Measurements from ENCODE around the gene WFIKKN2.

WFIKKN2 gene

DNA sequence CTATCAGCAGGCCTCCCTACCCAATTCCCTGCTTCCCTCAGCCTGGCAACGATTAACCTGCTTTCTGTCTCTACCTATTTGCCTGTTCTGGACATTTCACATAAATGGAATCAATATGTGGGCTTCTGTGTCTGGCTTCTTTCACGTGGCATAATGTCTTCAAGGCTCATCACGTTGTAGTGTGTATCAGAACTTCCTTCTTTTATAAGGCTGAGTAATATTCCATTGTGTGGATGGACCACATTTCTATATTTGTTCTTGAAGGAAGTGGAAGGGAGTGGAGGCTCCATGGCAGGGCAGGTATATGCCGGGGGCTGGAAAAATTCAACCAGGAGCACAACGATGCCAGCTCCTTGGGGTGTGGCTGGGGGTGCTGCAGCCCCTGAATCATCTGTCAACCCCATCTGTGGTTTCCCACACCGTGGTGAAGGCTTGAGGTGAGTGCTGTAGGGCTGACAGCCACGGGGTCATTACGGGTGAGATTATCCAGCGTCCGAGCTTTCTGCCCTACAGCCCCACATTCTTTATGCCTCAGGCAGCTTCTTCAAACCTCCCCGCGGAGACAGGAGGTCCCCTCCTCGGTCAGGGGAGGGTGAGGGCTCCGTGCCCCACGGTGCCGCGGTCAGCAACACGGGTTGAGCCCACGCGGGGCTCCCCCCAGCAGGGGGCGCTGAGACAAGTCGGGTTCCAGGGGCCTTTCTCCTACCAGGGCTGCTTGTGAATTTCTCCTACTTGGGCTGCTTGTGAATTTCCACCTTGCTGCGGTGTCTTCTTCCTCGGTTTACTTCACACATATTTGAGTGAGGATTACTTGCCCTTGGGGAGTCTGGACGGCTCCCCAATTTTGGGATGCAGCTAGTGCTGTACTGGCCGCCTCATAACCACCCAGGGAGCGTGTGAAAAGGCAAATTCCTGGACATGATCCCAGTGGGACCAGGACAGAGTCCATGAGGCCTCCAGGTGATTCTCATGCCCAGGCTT, 18.3 kb upstream of the WFIKKN2 start:
- H3K9me3 Mint-ChIP-seq: no peaks in the 10 kb centered on the region

DNA sequence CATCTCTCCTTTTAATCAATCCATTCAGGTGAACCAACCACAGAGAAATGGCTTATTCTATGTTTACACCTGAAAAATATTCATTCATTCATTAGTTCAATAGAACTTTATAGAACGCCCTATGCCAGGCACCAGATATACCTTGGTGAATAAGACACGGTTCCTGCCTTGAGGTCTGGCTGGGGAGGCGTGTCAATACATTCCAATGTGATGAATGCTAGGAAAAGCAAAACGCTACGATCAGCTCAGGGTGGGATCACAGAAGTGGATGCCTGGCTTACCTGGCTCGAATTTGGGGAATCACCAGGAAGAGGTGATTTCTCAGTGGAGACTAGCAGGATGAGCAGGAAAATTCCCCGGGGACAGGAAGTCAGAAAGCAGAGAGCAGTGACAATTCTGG, 17.5 kb upstream of the WFIKKN2 start:
- Mint-ChIP-seq H3K4me3 (no peak overlapping the region), H3K36me3 (ENCODE audit: insufficient read depth) (peaks cover 2% of the 10 kb centered on the region)

More for the DNA sequence above, 18.3 kb upstream of the WFIKKN2 start:
- Mint-ChIP-seq H3K36me3 (ENCODE audit: insufficient read depth) (peaks cover 2% of the 10 kb centered on the region), H3K27ac (ENCODE audit: low read depth) (no peak overlapping the region), H3K4me1 (peaks cover 9% of the 10 kb centered on the region), H3K4me3 (no peak overlapping the region), H3K27me3 (peaks cover 13% of the 10 kb centered on the region)
- ATAC-seq (replicated peaks; ENCODE audit: extremely low read depth, poor library complexity, severe bottlenecking) (no peak), DNase-seq (ENCODE audit: low spot score in 2 of 2) (peak; percentile 20 to 48)

DNA sequence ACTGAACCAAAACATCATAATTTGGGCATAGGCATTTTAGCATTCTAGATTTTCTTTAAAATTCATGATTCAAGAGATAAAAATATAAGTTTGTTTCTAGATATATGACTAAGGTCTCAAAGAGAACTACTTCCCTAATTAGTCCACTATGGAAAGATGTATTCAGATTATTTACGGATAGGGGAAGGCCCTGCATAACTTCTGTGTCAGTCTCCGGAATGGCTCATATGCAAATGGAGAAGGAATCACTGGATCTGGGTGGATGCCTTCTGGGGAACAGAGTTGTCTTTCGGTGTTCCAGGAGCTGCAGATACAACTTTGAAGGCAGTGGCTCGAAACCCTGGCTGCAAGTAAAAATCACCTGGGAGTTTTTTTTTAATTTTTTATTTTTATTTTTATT, 17.1 kb upstream of the WFIKKN2 start:
- H3K4me1 Mint-ChIP-seq: peaks cover 9% of the 10 kb centered on the region
- no peak for ATAC-seq (replicated peaks; ENCODE audit: extremely low read depth, poor library complexity, severe bottlenecking)

More for the DNA sequence above, 17.5 kb upstream of the WFIKKN2 start:
- peaks cover 9% of the 10 kb centered on the region for H3K4me1 Mint-ChIP-seq
- peaks cover 14% of the 10 kb centered on the region for H3K27me3 Mint-ChIP-seq
- no peak overlapping the region for H3K27ac Mint-ChIP-seq (ENCODE audit: low read depth)
- DNase-seq (ENCODE audit: low spot score in 2 of 2) (no peak), ATAC-seq (replicated peaks; ENCODE audit: extremely low read depth, poor library complexity, severe bottlenecking) (no peak)
- H3K9me3 Mint-ChIP-seq: no peaks in the 10 kb centered on the region

DNA sequence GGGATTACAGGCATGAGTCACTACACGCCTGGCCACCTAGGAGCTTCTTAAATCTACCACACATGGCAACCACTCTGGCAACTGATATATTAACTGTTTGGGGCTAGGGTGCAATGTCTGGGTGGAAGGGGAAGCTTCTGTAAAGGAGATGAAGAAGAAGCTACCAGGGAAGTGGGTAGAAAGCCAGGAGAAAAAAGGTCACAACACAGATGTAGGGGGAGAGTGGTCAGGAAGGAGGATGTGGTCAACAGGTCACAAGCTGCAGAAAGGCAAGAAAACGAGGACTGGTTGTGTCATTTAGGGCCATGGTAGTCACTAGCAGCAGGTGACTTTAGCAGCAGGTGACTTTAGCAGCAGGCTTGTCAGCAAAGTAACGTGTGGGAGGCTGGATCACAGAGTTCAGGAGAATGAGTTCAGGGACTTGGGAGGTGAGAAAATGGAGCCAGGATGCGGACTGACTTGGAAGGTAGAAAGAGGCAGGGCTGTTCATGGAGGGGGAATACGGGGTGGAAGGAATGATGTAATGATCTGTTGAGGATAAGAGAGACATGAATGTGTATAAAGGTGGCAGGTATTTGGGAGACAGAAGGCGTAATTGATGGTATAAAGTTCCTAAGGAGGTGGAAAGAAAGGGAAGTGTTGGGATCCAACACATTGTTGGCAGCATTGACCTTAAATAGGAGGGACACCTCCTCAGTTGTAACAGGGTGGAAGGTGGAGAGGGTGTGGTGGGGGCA, 16.3 kb upstream of the WFIKKN2 start:
- DNase-seq (ENCODE audit: low spot score in 2 of 2): no peak
- no peak for ATAC-seq (replicated peaks; ENCODE audit: extremely low read depth, poor library complexity, severe bottlenecking)
- peaks cover 2% of the 10 kb centered on the region for H3K36me3 Mint-ChIP-seq (ENCODE audit: insufficient read depth)
- no peak overlapping the region for H3K4me3 Mint-ChIP-seq
- H3K27me3 Mint-ChIP-seq: peaks cover 12% of the 10 kb centered on the region
- no peaks in the 10 kb centered on the region for H3K9me3 Mint-ChIP-seq
- no peak overlapping the region for H3K27ac Mint-ChIP-seq (ENCODE audit: low read depth)
- peaks cover 9% of the 10 kb centered on the region for H3K4me1 Mint-ChIP-seq

More for the DNA sequence above, 17.1 kb upstream of the WFIKKN2 start:
- Mint-ChIP-seq H3K27ac (ENCODE audit: low read depth) (no peak overlapping the region), H3K36me3 (ENCODE audit: insufficient read depth) (peaks cover 2% of the 10 kb centered on the region), H3K27me3 (peaks cover 14% of the 10 kb centered on the region), H3K4me3 (no peak overlapping the region), H3K9me3 (no peaks in the 10 kb centered on the region)
- DNase-seq (ENCODE audit: low spot score in 2 of 2): no peak

DNA sequence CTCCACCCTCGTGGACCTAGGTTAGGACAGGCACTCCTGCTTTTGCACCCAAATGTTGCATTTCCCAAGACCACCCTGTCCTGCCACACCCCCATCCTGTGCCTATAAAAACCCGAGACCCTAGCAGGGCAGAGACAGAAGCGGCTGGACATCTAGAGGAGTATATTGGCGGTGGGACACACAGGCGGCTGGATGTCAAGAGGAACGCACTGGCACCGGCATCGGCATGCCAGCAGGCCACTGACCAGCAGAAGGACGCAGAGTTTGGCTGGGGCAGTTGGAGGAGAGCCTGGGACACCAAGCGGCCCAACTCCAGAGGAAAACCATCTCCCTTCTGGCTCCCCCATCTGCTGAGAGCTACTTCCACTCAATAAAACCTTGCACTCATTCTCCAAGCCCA, 14.7 kb upstream of the WFIKKN2 start:
- no peak overlapping the region for H3K4me3 Mint-ChIP-seq
- DNase-seq (ENCODE audit: low spot score in 2 of 2) (no peak), ATAC-seq (replicated peaks; ENCODE audit: extremely low read depth, poor library complexity, severe bottlenecking) (no peak)
- peaks cover 9% of the 10 kb centered on the region for H3K4me1 Mint-ChIP-seq
- no peaks in the 10 kb centered on the region for H3K9me3 Mint-ChIP-seq
- H3K36me3 Mint-ChIP-seq (ENCODE audit: insufficient read depth): peaks cover 2% of the 10 kb centered on the region
- H3K27me3 Mint-ChIP-seq: peaks cover 7% of the 10 kb centered on the region
- H3K27ac Mint-ChIP-seq (ENCODE audit: low read depth): no peak overlapping the region

DNA sequence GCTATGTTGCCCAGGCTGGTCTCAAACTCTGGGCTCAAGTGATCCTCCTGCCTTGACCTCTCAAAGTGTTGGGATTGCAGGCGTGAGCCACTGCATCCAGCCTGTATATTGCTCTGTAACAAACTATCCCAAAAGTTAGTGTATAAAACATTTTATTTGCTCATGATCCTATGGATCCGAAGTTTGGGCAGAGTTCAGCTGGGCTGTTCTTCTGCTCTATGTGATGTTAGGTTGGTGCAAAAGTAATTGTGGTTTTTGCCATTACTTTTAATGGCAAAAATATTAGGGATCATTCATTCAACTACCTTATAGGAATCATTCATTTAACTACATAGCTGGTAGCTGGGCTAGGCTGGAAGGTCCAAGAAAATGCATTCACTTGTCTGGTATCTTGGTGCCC, 12.8 kb upstream of the WFIKKN2 start:
- Mint-ChIP-seq H3K36me3 (ENCODE audit: insufficient read depth) (peaks cover 2% of the 10 kb centered on the region), H3K27me3 (peaks cover 7% of the 10 kb centered on the region), H3K27ac (ENCODE audit: low read depth) (no peak overlapping the region), H3K4me3 (no peak overlapping the region), H3K4me1 (peaks cover 9% of the 10 kb centered on the region), H3K9me3 (no peaks in the 10 kb centered on the region)
- no peak for ATAC-seq (replicated peaks; ENCODE audit: extremely low read depth, poor library complexity, severe bottlenecking)
- no peak for DNase-seq (ENCODE audit: low spot score in 2 of 2)

DNA sequence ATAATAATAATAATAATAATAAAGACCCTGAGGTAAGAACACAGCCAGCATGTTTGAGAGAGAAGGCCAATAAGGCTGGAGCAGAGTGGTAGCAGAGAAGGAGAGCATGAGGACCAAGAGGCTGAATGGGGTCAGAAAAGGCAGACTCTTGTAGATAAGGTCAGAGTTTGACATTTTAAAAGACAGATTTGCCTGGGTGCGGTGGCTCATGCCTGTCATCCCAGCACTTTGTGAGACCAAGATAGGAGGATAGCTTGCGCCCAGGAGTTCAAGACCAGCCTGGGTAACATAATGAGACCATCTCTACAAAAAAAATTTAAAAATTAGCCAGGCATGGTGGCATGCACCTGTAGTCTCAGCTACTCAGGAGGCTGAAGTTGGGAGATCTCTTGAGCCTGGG, 11.0 kb upstream of the WFIKKN2 start:
- H3K27ac Mint-ChIP-seq (ENCODE audit: low read depth): no peak overlapping the region
- peaks cover 2% of the 10 kb centered on the region for H3K36me3 Mint-ChIP-seq (ENCODE audit: insufficient read depth)
- peaks cover 13% of the 10 kb centered on the region for H3K27me3 Mint-ChIP-seq
- H3K4me3 Mint-ChIP-seq: no peak overlapping the region
- ATAC-seq (replicated peaks; ENCODE audit: extremely low read depth, poor library complexity, severe bottlenecking) (no peak), DNase-seq (ENCODE audit: low spot score in 2 of 2) (no peak)
- H3K4me1 Mint-ChIP-seq: peaks cover 4% of the 10 kb centered on the region
- H3K9me3 Mint-ChIP-seq: no peaks in the 10 kb centered on the region

DNA sequence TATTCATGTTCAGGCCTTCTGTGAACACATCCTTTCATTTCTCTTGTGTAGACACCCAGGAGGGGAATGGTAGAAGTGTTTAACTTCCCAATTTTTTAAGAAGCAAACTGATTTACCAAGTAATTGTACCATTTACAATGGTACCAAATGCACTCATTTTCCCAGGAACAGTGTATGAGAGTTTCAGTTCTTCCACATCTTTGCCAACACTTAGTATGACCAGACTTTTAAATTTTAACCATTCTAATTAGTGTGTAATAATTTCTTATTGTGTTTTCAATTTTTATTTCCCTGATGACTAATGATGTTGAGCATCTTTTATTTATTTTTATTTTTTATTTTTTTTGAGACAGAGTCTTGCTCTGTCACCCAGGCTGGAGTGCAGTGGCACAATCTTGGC, 10.2 kb upstream of the WFIKKN2 start:
- no peak for DNase-seq (ENCODE audit: low spot score in 2 of 2)

DNA sequence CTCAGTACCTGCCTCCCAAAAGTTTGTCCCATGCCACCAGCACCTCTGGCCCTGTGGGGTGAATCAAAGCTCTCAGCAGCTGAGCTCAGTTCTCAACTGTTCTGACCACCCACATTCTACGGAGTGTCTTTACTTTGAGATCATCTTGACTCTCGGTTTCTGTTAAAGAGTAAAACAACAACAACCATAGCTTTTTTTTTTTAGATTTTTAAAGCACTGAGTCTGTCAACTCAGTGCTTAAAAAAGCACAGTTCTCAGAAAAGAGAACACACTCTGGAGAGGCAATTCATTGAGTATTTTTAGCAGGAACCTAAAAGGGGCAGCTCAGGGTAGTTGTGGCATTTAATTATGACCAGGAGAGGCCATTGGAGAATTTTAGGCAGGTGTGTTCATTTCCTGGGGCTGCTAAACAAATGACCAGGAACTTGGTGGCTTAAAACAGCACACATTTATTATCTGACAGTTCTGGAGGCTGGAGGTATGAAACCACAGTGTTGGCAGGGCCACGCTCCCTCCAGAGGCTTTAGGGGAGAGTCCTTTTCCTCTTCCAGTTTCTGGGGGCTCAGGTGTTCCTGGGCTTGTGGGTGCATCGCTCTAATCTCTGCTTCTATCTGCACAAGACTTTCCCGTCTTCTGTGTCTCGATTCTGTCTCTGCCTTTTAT, 6.7 kb upstream of the WFIKKN2 start:
- DNase-seq (ENCODE audit: low spot score in 2 of 2) (no peak), ATAC-seq (replicated peaks; ENCODE audit: extremely low read depth, poor library complexity, severe bottlenecking) (no peak)
- no peaks in the 10 kb centered on the region for H3K9me3 Mint-ChIP-seq
- H3K4me3 Mint-ChIP-seq: no peak overlapping the region
- H3K36me3 Mint-ChIP-seq (ENCODE audit: insufficient read depth): no peaks in the 10 kb centered on the region
- peak overlapping the region; percentile 56 for H3K27ac Mint-ChIP-seq (ENCODE audit: low read depth)
- no peaks in the 10 kb centered on the region for H3K4me1 Mint-ChIP-seq
- H3K27me3 Mint-ChIP-seq: peaks cover 33% of the 10 kb centered on the region

More for the DNA sequence above, 10.2 kb upstream of the WFIKKN2 start:
- H3K4me1 Mint-ChIP-seq: peaks cover 4% of the 10 kb centered on the region
- H3K36me3 Mint-ChIP-seq (ENCODE audit: insufficient read depth): peaks cover under 1% of the 10 kb centered on the region
- no peak overlapping the region for H3K27ac Mint-ChIP-seq (ENCODE audit: low read depth)
- H3K4me3 Mint-ChIP-seq: no peak overlapping the region
- peaks cover 21% of the 10 kb centered on the region for H3K27me3 Mint-ChIP-seq
- H3K9me3 Mint-ChIP-seq: no peaks in the 10 kb centered on the region
- no peak for ATAC-seq (replicated peaks; ENCODE audit: extremely low read depth, poor library complexity, severe bottlenecking)

DNA sequence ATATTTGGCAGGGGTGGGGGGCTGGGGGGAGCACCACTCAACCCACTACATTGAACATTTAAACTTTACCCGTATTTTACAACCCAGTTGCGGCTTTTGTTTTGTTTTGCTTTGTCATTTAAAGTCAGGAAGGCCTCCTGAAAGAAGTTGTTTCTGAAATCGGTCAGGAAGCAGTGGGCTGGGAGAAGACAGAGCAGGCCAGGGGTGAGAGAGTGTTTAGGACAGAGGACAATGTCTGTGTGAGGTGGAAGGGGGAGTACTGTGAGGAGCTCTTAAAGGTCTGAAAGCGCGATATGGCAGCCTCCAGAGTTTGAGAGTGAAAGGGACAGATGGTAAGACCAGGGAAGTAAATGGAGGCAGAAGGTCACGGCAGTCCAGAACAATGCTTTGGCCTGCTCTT, 6.1 kb upstream of the WFIKKN2 start:
- H3K27me3 Mint-ChIP-seq: peaks cover 40% of the 10 kb centered on the region
- peak overlapping the region; percentile 56 for H3K27ac Mint-ChIP-seq (ENCODE audit: low read depth)
- no peak for DNase-seq (ENCODE audit: low spot score in 2 of 2)

DNA sequence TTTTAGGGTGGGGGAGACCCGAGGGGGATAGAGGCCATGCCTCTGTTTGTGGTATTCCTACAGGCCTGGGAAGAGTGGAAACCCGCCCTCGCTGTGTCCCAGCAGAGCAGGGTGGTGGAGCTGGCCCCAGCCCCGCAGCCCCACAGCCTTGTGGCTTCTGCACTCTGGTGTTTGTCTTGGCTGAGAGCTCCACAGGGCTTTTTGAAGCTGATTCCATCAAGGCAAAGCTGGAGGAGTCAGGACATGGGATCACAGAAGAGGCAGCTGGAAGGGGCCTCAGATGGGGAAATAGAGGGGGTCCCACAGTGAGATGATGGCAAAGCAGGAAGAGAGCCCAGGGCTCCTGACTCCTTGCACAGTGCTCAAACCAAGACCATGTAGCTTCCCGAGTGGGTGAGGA, 5.0 kb upstream of the WFIKKN2 start:
- peaks cover 50% of the 10 kb centered on the region for H3K27me3 Mint-ChIP-seq
- no peaks in the 10 kb centered on the region for H3K36me3 Mint-ChIP-seq (ENCODE audit: insufficient read depth)

More for the DNA sequence above, 6.1 kb upstream of the WFIKKN2 start:
- H3K9me3 Mint-ChIP-seq: no peaks in the 10 kb centered on the region
- H3K4me3 Mint-ChIP-seq: no peak overlapping the region
- no peak for ATAC-seq (replicated peaks; ENCODE audit: extremely low read depth, poor library complexity, severe bottlenecking)
- H3K36me3 Mint-ChIP-seq (ENCODE audit: insufficient read depth): no peaks in the 10 kb centered on the region
- no peaks in the 10 kb centered on the region for H3K4me1 Mint-ChIP-seq

DNA sequence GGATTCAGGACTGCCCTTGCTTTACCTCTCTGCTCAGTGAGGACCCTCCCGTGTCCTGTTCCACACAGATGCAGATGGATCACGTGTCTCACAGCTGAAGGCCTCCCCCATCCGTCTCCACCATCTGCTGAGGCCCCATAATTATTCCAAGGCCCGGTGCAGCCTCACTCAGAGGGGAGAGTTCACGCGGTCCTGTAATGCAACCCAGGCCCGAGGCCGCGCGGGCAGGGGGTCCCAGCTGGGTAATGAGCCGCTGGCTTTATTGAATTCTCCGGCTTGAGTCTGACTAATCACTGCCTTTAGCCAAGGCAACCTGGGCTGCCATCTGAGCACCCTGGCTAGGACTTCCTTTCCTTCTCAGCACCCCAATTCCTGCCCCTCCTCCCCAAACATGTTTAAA, 4.4 kb upstream of the WFIKKN2 start:
- Mint-ChIP-seq H3K4me1 (no peaks in the 10 kb centered on the region), H3K36me3 (ENCODE audit: insufficient read depth) (no peaks in the 10 kb centered on the region), H3K4me3 (no peak overlapping the region), H3K27me3 (peaks cover 57% of the 10 kb centered on the region), H3K27ac (ENCODE audit: low read depth) (no peak overlapping the region), H3K9me3 (no peaks in the 10 kb centered on the region)
- no peak for DNase-seq (ENCODE audit: low spot score in 2 of 2)
- ATAC-seq (replicated peaks; ENCODE audit: extremely low read depth, poor library complexity, severe bottlenecking): no peak

More for the DNA sequence above, 5.0 kb upstream of the WFIKKN2 start:
- Mint-ChIP-seq H3K4me3 (no peak overlapping the region), H3K9me3 (no peaks in the 10 kb centered on the region), H3K4me1 (no peaks in the 10 kb centered on the region), H3K27ac (ENCODE audit: low read depth) (no peak overlapping the region)
- ATAC-seq (replicated peaks; ENCODE audit: extremely low read depth, poor library complexity, severe bottlenecking) (no peak), DNase-seq (ENCODE audit: low spot score in 2 of 2) (no peak)

All from central memory CD8-positive, alpha-beta T cell (primary cell).